GM18909 (cell line): ENCODE data around the gene FGF10.

Experiments used
- ATAC-seq: cut with Tn5 transposase; IDR thresholded peaks from one replicate; pipeline ENCODE4 v1.9.1; 2021; ENCODE audit warnings: mild to moderate bottlenecking; ENCODE audit not compliant: unreplicated experiment, poor library complexity

FGF10 gene

GRCh38 chr5:44265713-44266112 lies 123.5 kb downstream of the FGF10 start:
- no peak for ATAC-seq

- no peak for ATAC-seq
Measured at GRCh38 chr5:44260793-44261192, 128.4 kb downstream of the FGF10 start.

GRCh38 chr5:44257653-44258365 lies 131.4 kb downstream of the FGF10 start:
- no peak for ATAC-seq

- no peak for ATAC-seq
Measured at GRCh38 chr5:44257221-44257620, 132.0 kb downstream of the FGF10 start.
